B cell (primary cell): ENCODE data around the gene PDLIM5. TPM values are rescaled to one million over a fixed set of nuclear protein-coding genes. Genes with fewer than 3 reads are reported as not detected.

Experiments
- ATAC-seq: fragments of 200-7000 bp; cut with Tn5 transposase; one replicate; pipeline ENCODE4 v1.10.0; 2021; ENCODE audit warnings: low read depth, mild to moderate bottlenecking, moderate number of reproducible peaks, moderate library complexity
- CTCF ChIA-PET: fragments of 350-600 bp; sonication (Branson Sonifier 250); formaldehyde crosslinking; loops from one replicate; lab custom pipeline; 2021; ENCODE audit warnings: antibody characterized with exemption, inconsistent platforms; lab: Charles Lee
- POLR2A ChIA-PET: fragments of 350-600 bp; sonication (Branson Sonifier 250); formaldehyde crosslinking; loops from one replicate; lab custom pipeline; 2021; ENCODE audit warnings: antibody characterized with exemption; lab: Charles Lee
- DNase-seq: peaks from one replicate; pipeline ENCODE4 v3.0.0; 2013
- H2AFZ ChIP-seq: 2 replicates; pipeline ENCODE4 v1.6.1; 2012; ENCODE audit warnings: mild to moderate bottlenecking, low read depth, low read length; ENCODE audit not compliant: insufficient read depth, poor library complexity, severe bottlenecking
- H3K27ac ChIP-seq, 2 donors: 1 replicate in 1 of 2; 2 replicates in 1 of 2; pipeline ENCODE4 v1.5.1; 2012 to 2013; ENCODE audit warnings: low read length in 2 of 2, mild to moderate bottlenecking in 2 of 2, moderate library complexity in 1 of 2
- H3K27me3 ChIP-seq, 4 experiments: fragments of 200-600 bp in 1 of 4; sonication (generic) in 1 of 4; replicated peaks in 1 of 4; 1 replicate in 2 of 4; 2 replicates in 2 of 4; pipeline versions ENCODE4 v1.6.1 to v1.7.0; 2013 to 2016; ENCODE audit warnings: low read length in 3 of 4, mild to moderate bottlenecking in 2 of 4, mixed read lengths in 1 of 4, moderate library complexity in 1 of 4; ENCODE audit not compliant: insufficient read depth in 4 of 4, control insufficient read depth in 3 of 4; ENCODE audit errors: control extremely low read depth in 1 of 4
- H3K36me3 ChIP-seq, 2 experiments: replicated peaks in 1 of 2; 1 replicate in 1 of 2; 2 replicates in 1 of 2; pipeline versions ENCODE4 v1.6.1 to v1.7.1; 2013; ENCODE audit warnings: low read length in 1 of 2; ENCODE audit not compliant: insufficient read depth in 2 of 2, control insufficient read depth in 1 of 2; ENCODE audit errors: control extremely low read depth in 1 of 2, extremely low read depth in 1 of 2
- H3K4me1 ChIP-seq, 2 donors: fragments of 200-600 bp in 1 of 2; sonication (generic) in 1 of 2; 1 replicate in 1 of 2; 2 replicates in 1 of 2; pipeline versions ENCODE4 v1.5.1 to v1.6.1; 2013 to 2017; ENCODE audit warnings: low read length in 2 of 2; ENCODE audit not compliant: control insufficient read depth in 2 of 2, insufficient read depth in 2 of 2
- H3K4me2 ChIP-seq: replicated peaks from 2 replicates; pipeline ENCODE3; 2012; ENCODE audit warnings: mild to moderate bottlenecking, low read depth, low read length; ENCODE audit not compliant: poor library complexity, severe bottlenecking
- H3K4me3 ChIP-seq, 5 experiments: fragments of 200-600 bp in 1 of 5; sonication (generic) in 1 of 5; 1 replicate in 3 of 5; 2 replicates in 2 of 5; pipeline versions ENCODE4 v1.5.1 to v1.7.0; 2011 to 2016; ENCODE audit warnings: low read length in 4 of 5, mild to moderate bottlenecking in 4 of 5, low read depth in 2 of 5, control low read depth in 1 of 5, moderate library complexity in 1 of 5; ENCODE audit not compliant: insufficient read depth in 1 of 5; ENCODE audit errors: control extremely low read depth in 1 of 5, extremely low read depth in 1 of 5
- H3K79me2 ChIP-seq: fragments of 200-600 bp; sonication (generic); one replicate; pipeline ENCODE4 v1.6.0; 2016; ENCODE audit warnings: low read length; ENCODE audit not compliant: control insufficient read depth, insufficient read depth
- H3K9ac ChIP-seq: fragments of 200-600 bp; sonication (generic); 2 replicates; pipeline ENCODE4 v1.6.1; 2017; ENCODE audit warnings: mild to moderate bottlenecking, low read length, moderate library complexity
- H3K9me3 ChIP-seq, 3 donors: one replicate each; pipeline versions ENCODE4 v1.6.1 to v1.7.1; 2013; ENCODE audit warnings: low read length in 2 of 3; ENCODE audit not compliant: control insufficient read depth in 2 of 3, insufficient read depth in 1 of 3; ENCODE audit errors: control extremely low read depth in 1 of 3
- H4K20me1 ChIP-seq: 2 replicates; pipeline ENCODE4 v1.6.0; 2012; ENCODE audit warnings: mild to moderate bottlenecking, low read length; ENCODE audit not compliant: insufficient read depth, control insufficient read depth, poor library complexity, severe bottlenecking
- H3K27ac Mint-ChIP-seq: one replicate; pipeline ENCODE4 v1.8.0; 2021; ENCODE audit warnings: mixed read lengths
- H3K27me3 Mint-ChIP-seq: one replicate; pipeline ENCODE4 v1.8.0; 2021; ENCODE audit warnings: mixed read lengths
- H3K4me1 Mint-ChIP-seq: one replicate; pipeline ENCODE4 v1.8.0; 2021; ENCODE audit warnings: mixed read lengths
- H3K4me3 Mint-ChIP-seq: one replicate; pipeline ENCODE4 v1.8.0; 2021; ENCODE audit warnings: mixed read lengths
- H3K9me3 Mint-ChIP-seq: one replicate; pipeline ENCODE4 v1.8.0; 2022; ENCODE audit warnings: mixed read lengths; ENCODE audit not compliant: insufficient read depth
- EZH2 ChIP-seq: IDR thresholded peaks from 2 replicates; pipeline ENCODE4 v1.6.1; 2012; ENCODE audit warnings: borderline replicate concordance, low read depth, mild to moderate bottlenecking, moderate library complexity, low read length; ENCODE audit not compliant: insufficient read depth, poor library complexity, severe bottlenecking
- WGBS: methylation state at CpG from one replicate; pipeline ENCODE4 v1.1.5; 2013; ENCODE audit warnings: missing lambda C conversion rate; ENCODE audit not compliant: insufficient coverage; 5-methylcytosine and 5-hydroxymethylcytosine counted together
- intact Hi-C: fragments of 100-400 bp; cut with micrococcal nuclease; formaldehyde crosslinking; loops from one replicate; pipeline ENCODE4 v1.10.0; 2022
- polyA plus RNA-seq: library from polyadenylated mRNA; depleted of rRNA; stranded (reverse); fragments of >200 nt; gene quantifications from 2 replicates; pipeline ENCODE4 v1.2.3, GENCODE V29; 2012
- total RNA-seq, 2 donors: library from RNA; stranded (reverse); fragments of 120-200 nt in 1 of 2; gene quantifications; 1 replicate in 1 of 2; 2 replicates in 1 of 2; pipeline versions ENCODE4 v1.2.3 to v1.2.4, GENCODE V29; 2013 to 2022
- TF ChIP-seq, protein P1 (sequence below): fragments of 200-600 bp; IDR thresholded peaks from one replicate; pipeline ENCODE4 v1.8.0; 2022; ENCODE audit warnings: antibody characterized with exemption, mild to moderate bottlenecking

PDLIM5 gene
- total and polyA plus RNA-seq, 2 donors (not counting 1 experiment from before 2014, with no cell fraction given), result 24.0 to 30.2 TPM

GRCh38 chr4:94419956-94420355 is 31.8 kb upstream of the PDLIM5 start:
- Histone ChIP-seq H3K27me3 (peaks cover 0 to 6% (median 3%) of the 10 kb centered on the region in 4 experiments), H3K4me1 (no peaks in the 10 kb centered on the region), H3K4me2 (no peak overlapping the region), H4K20me1 (no peaks in the 10 kb centered on the region), H3K9ac (no peak overlapping the region), H3K79me2 (no peaks in the 10 kb centered on the region), H3K4me3 (no peak overlapping the region), H3K27ac (no peak overlapping the region), H3K36me3 (no peaks in the 10 kb centered on the region), H3K9me3 (no peaks in the 10 kb centered on the region), H2AFZ (no peak overlapping the region)
- no CpG with 5 or more reads among the region's 3 CpGs for WGBS
- H3K4me3 Mint-ChIP-seq, result no peak overlapping the region
- DNase-seq (no peak), ATAC-seq (no peak)
- intact Hi-C loops, result no loop called here
- H3K4me1 Mint-ChIP-seq, result no peaks in the 10 kb centered on the region
- TF ChIP-seq EZH2, result no peak
- TF ChIP-seq, protein P1, sequence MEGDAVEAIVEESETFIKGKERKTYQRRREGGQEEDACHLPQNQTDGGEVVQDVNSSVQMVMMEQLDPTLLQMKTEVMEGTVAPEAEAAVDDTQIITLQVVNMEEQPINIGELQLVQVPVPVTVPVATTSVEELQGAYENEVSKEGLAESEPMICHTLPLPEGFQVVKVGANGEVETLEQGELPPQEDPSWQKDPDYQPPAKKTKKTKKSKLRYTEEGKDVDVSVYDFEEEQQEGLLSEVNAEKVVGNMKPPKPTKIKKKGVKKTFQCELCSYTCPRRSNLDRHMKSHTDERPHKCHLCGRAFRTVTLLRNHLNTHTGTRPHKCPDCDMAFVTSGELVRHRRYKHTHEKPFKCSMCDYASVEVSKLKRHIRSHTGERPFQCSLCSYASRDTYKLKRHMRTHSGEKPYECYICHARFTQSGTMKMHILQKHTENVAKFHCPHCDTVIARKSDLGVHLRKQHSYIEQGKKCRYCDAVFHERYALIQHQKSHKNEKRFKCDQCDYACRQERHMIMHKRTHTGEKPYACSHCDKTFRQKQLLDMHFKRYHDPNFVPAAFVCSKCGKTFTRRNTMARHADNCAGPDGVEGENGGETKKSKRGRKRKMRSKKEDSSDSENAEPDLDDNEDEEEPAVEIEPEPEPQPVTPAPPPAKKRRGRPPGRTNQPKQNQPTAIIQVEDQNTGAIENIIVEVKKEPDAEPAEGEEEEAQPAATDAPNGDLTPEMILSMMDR, result no peak
- H3K27ac Mint-ChIP-seq, result no peak overlapping the region
- CTCF ChIA-PET, result interaction anchor here (2.5 kb wide), 1 partner anchor 13 kb away, joined by 8 read pairs; no protein-coding TSS in a partner anchor
- peaks cover 50% of the 10 kb centered on the region for H3K27me3 Mint-ChIP-seq
- POLR2A ChIA-PET, result no interaction called here
- peaks cover 7% of the 10 kb centered on the region for H3K9me3 Mint-ChIP-seq

GRCh38 chr4:94420356-94420755 is 31.4 kb upstream of the PDLIM5 start:
- no CpG with 5 or more reads among the region's 2 CpGs for WGBS
- Mint-ChIP-seq H3K4me1 (no peaks in the 10 kb centered on the region), H3K27me3 (peaks cover 49% of the 10 kb centered on the region), H3K4me3 (no peak overlapping the region), H3K9me3 (peaks cover 7% of the 10 kb centered on the region), H3K27ac (no peak overlapping the region)
- TF ChIP-seq, protein P1, result no peak
- TF ChIP-seq EZH2, result no peak
- Histone ChIP-seq H3K4me1 (no peaks in the 10 kb centered on the region), H3K79me2 (no peaks in the 10 kb centered on the region), H3K9ac (no peak overlapping the region), H3K9me3 (peaks cover 0 to 3% (median 2%) of the 10 kb centered on the region in 3 donors), H3K27me3 (peaks cover 0 to 6% (median 3%) of the 10 kb centered on the region in 4 experiments), H3K4me2 (no peak overlapping the region), H3K27ac (no peak overlapping the region), H2AFZ (no peak overlapping the region), H3K36me3 (no peaks in the 10 kb centered on the region), H3K4me3 (no peak overlapping the region), H4K20me1 (no peaks in the 10 kb centered on the region)
- intact Hi-C loops, result no loop called here
- no peak for DNase-seq
- CTCF ChIA-PET, result no interaction called here
- ATAC-seq, result no peak
- POLR2A ChIA-PET, result no interaction called here
